Urothelium cell line (cell line): ENCODE data around the gene CCNC.
"Not testable (repeated sequence)": the region's sequence is repeated elsewhere in the genome, so short reads cannot be mapped to it uniquely, and the experiment has no call there.

ENCODE experiments used
- DNase-seq: peaks from one replicate; pipeline ENCODE4 v3.0.0; 2011; ENCODE audit warnings: low spot score, mixed read lengths
- FAIRE-seq: peaks from 2 replicates; lab custom pipeline; 2011; peaks lifted over from hg19 to GRCh38; lab: Jason Lieb, UNC

CCNC gene

DNA sequence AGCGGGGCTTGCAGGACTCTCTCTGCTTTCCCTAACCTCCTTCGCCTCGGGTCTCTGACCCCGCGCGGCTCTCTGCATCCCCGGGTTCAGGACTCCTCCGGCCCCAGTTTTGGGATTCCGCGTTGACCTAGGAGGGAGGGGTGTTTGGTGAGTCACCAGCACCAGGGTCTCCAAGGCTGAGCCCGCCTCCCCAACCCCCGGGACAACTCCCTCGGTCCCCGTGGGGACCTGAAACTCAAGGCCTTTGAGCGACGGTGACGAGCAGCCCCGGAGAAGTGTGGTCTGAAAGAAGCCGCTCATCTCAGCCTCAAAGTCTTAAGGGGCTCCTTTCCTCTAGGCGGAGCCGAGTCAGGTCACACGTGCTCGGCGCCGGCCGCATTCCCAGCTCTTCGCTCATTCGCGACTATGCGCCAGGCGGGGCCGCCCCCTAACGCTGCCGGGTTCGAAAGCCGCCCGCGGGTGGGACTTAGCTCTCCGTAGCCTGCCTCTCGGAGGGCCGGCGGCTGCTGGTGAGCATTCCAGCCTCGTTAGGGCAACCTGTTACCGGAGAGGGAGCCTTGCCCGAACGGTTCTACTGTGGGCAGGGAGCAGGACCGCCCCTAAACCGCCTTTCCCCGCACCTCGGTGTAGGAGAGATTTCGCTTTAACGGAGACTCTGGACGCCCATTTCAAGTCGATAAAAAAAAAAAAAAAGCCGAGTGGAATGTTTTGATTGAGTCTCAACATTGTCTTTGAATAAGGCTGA is 35.1 kb upstream of the CCNC start:
- FAIRE-seq (no peak), DNase-seq (no peak)

DNA sequence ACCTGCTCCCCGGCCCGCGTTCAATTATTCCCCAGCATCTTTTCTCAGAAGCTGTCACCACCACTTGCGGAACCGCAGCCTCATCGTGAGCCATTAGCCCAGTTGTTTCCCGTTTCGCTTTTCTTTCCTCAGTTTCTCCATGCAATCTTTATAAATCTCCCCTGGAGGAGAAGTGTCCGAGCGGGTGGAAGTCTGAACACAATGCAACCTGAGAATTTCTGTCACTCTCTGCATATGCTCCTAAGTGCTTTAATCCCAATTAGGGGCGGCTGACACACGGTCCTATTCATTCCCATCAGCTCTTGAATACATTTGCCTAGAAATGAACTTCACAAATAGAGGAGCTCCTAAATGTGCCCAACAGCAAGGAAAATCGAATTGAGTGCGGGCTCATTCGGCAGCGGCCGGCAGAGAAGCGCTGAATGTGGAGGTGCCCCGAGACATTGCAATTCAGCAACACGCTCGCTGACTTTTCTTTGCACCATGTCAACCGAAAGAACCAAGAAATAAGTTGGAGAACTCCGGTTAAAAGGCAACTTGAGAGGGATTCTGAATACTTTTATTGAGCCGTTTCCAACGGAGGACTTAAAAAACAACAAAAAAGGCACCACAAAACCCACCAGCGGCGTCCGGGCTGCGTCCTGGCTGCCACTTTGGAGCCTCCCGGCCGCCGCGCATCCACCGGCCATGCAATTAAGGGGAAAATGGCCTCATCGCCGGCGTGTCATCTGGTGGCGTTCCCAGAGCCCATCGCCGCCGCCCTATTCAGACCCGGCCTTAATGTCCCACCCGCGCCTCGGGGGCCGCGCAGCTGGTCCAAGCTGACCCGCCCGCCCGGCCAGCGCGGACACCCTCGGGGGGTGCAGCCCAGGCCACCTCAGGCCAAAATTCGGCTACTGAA is 34.3 kb upstream of the CCNC start:
- no peak for FAIRE-seq
- DNase-seq, result no peak

DNA sequence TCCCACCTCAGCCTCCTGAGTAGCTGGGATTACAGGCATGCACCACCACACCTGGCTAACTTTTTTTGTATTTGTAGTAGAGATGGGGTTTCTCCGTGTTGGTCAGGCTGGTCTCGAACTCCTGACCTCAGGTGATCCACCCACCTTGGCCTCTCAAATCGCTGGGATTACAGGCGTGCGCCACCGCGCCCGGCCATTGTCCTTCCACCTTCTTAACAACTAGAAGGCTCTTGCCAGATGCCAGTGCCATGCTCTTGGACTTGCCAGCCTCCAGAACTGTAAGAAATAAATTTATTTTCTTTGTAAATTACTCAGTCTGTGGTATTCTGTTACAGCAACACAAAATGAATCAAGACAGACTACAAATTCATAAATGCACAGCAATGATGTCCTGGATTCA is 26.2 kb upstream of the CCNC start:
- not testable (repeated sequence) for DNase-seq, FAIRE-seq

DNA sequence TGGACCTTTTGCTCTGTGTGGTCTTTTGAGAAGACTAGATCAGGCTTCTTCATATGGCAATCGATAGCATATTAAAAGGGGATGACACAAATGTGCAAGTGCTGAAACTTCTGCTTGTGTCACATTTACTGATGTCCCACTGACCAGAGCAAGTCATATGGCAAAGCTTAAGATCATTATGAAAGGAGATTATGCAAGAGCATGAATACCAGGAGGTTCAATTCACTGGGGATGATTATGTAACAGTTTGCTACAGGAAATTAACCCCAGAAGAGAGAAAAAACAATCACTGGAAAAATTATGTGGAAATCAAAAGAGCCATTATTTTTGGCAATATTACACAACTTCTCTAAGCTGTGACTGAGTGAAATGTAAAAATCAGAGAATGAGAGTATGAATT is 24.4 kb upstream of the CCNC start:
- DNase-seq, result no peak

DNA sequence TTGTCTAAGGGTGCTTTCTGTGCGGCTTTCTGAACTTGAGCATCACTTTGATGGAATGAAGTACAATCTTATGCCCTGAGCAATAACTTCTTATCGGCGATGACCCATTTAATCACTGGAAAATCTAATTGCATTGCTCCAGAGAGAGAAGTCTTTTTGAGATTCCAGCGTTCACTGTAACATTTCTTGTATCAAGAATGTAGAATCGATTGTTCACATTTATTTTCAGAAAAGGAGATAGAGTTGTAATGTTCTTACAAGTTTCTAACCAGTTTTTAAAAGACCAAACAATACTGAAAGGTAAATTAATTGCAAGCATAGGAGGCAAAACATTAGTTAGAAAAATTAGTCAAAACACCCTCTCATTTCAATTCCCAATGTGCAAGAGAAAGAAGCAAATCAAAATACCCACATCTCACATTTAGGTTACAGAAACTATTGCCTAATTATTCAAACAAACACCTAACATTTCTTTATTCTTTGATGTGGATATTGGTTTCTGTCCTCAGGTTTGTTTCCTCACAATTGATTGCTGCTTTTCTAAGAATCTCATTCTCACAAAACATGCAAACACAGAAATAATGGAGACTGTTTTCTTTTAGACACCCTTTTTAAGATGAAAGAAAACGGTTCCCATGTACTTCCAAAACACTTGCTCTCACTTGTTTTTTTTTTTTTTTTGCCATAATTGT is 23.4 kb upstream of the CCNC start:
- DNase-seq, result no peak
- no peak for FAIRE-seq

More for the DNA sequence above, 24.4 kb upstream of the CCNC start:
- FAIRE-seq, result no peak

DNA sequence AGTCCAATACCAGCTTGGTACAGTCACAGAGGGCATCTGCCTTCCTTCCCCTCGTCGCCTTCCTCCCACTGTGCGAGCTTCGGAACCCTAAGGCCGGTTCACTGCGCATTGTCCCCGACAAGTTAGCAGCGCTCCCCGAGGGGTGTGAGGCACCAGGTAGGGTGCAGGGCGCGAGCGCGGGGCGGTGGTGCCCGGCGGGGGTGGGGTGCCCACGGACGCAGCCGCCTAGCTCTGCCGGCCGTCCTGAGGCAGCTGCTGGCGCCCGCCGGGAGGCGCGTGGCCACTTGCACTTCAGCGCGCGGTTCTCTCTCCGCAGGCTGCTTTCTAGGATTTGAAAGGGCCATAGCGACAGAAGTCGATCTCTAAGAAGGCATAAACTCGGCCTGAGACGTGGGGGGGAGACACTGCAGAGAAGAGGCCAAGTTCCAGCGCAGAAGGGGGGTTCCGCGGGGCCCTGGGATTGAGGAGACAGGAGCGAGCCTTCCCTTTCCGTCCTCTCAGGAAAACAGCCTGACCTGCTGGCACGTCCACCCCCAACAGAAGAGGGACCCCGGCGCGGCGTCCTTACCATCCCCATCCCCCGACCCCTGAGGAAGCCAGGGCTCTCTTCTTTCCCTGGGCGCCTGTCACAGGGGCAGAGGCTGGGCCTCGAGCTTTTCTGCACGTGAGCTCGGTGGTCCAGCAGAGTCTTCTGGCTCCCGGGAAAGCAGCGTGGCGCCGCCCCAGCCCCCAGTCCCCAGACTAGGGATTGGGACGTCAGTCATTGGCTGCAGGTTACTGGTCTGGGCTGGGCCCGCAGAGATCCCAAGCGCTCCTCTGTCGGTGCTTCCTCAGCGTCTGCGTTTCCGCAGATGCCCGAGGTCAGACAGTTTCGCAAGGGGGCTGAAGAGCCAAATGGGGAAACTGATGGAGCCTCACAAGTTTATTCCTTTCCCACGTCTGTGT is 22.5 kb upstream of the CCNC start:
- no peak for DNase-seq
- no peak for FAIRE-seq

DNA sequence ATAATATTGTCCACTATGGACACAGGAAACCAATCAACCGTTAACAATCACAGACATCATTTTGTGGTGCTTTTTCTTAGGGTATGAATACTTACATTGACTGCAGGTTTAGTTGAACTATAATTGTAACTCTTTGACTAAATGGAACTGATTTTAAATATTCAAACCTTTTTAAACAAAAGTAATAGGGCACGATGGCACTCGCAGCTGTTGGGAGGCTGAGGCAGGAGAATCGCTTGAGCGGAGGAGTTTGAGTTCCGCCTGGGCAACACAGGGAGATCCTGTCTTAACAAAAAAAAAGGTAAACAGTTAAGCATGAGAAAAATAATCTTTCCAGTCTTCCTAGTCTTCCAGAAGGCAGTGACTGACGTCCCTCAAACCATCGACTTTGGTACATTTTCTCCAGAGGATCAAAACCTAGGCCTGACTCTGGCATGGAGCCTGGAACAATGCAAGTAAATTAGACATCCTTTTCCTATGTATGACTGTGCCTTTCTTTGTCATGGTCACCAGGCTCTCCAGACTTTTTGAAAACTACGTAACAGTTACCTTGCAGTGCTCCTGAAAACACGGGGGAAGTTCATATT is 21.5 kb upstream of the CCNC start:
- FAIRE-seq (no peak), DNase-seq (no peak)

DNA sequence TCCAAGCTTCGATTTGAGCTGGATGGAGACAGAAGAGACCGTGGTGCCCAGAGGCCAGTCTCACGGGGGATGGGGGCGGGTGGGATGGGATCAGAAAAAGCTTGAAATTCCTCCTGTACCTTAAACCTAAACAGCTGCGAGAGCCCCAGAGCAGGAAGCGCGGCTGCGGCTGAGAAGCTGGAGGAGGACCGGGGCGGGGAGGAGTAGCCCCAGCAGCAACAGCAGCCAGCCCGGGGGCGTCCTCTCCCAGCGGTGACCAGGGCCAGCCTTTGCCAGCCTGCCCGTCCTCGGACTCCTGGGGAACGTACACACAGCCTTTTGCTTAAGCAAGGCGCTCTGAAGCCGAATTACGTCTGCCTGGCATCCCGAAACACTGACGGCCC is 20.8 kb upstream of the CCNC start:
- DNase-seq, result no peak
- no peak for FAIRE-seq

DNA sequence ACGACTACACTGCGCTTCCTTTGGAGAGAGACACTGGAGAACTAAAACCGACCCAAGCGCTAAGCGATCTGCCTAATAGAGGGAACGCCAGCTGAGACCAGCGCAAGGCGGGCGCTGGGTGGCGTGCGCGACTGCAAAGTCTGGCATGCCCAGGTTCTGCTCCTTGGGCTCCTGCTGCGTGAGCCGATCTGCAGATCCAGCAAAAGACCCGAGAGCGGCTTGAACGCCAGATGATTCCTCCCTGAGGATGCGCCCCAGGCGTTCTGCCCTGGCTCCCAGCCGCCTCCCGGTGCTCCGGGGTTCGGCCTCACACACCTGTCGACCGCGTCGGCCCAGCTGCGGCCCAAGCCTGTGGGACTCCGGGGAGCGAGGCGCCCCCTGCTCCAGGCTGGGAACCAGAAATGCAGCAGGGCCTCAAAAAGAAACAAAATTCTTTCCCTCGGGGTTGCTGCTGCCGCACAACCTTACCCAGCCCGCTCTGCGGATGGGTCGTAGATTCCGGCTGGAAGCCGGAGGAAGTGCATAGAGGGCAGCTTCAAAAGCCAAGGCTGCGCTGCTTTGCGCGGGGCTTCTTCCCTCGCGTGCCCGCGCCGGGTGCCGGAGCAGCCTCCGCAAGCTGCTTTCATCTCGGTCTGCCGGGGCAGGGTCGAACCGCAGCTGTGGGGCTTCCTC is 20.3 kb upstream of the CCNC start:
- no peak for DNase-seq
- FAIRE-seq, result no peak

DNA sequence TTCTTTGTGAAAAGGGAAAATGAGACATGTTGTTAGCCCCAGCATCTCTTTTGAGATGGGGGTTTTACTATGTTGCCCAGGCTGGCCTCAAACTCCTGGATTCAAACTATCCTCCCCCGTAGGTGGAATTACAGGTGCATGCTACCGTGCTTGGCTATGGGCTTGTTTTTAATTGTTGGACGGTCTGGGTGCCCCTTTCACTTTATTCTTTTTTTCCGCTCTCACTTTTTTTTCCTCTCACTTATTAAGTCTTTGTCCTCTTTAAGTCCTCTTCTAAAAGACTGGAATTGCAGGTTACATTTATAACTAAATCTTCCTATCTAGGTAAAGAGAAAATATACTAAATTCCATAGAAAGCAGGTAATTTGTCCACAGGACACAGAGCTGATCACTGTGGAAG is 19.3 kb upstream of the CCNC start:
- DNase-seq, result no peak
- no peak for FAIRE-seq

DNA sequence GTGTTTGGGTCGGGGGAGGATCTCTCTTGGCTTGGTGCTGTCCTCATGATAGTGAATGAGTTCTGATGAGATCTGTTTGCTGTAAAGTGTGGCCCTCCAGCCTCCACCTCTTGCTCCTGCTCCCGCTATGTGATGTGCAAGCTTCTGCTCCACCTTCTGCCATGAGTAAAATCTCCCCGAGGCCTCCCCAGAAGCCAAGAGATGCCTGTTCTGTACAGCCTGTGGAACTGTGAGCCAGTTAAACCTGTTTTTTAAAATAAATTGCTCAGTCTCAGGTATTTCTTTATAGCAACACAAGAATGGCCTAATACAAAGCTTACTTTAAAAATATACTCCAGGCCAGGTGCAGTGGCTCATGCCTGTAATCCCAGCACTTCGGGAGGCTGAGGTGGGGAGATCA is 11.3 kb upstream of the CCNC start:
- DNase-seq, result no peak
- no peak for FAIRE-seq

DNA sequence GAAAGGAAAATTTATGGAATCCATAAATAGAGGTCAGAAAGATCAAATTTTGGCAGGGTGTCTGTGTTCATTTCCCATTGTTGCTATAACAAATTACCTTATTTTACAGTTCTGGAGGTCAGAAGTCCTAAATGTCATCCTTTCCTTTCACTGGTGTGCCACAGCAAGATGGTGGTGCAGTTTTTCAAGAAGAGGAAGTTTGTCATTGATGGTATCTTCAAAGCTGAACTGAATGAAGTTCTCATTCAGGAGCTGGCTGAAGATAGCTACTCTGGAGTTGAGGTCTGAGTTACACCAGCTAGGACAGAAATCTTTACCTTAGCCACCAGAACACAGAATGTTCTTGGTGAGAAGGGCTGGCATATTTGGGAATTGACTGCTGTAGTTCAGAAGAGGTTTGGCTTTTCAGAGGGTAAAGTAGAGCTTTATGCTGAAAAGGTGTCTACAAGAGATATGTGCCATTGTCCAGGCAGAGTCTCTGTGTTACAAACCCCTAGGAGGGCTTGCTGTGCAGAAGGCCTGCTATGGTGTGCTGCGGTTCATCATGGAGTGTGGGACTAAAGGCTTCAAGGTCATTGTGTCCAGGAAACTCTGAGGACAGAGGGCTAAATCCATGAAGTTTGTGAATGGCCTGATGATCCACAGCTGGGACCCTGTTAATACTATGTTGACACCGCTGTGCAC is 7.2 kb upstream of the CCNC start:
- DNase-seq, result no peak
- no peak for FAIRE-seq

DNA sequence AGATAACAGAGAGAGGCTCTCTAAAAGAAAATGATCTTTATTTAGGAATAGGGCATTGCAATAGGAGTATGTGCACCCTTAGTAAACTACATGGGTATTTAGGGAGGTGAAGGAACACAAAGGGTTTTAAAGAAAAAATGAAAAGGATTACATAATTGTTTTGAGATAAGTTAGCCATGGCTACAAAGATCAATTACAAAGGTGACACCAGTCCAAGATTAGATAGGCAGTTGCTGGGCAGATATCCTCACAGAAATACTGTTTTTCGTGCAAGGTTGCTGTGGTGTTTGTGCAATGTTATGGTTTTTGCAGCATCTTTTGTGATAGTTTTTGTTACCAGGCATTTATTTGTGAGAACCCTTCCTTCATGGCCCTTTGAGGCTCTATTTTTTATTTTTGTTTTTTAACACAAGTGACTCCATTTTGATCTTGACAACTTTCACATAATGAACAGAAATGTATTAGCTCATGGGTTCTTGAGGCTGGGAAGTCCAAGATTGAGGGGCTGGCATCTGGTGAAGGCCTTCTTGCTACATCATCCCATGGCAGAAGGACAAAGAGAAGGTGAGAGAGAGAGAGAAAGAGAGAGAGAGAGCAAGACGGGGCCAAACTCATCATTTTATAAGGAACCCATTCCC is 5.6 kb upstream of the CCNC start:
- no peak for DNase-seq
- FAIRE-seq, result no peak

DNA sequence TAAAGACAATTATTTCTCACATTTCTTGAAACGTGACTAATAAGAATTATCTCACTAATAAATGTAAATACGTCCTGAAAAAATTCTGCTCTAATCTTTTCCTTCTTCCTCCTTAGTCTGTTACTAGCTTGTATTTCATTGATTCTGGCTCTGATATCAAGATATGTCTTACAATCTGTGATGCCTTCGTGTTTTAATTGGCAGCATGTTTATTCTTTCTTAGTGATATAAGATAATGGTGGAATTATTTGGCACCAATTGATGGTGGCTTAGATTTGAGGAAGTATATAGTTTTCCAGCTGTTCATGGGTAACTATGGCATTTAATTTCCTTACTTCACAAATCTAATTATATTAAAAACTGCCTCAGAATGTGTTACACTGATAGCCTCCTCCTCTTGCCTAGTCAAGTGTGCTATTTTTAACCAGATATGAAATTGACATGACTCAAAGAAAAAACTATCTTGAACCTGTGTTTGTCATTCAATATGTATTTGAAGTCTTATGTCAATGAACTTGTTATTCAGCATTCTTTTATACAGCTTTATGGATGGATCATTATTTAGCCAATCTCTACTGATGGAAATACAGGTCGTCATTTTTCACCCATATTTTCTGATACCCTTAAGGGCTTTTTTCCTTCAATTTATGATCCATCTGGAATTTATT is 5.3 kb downstream of the CCNC start:
- FAIRE-seq (no peak), DNase-seq (no peak)

DNA sequence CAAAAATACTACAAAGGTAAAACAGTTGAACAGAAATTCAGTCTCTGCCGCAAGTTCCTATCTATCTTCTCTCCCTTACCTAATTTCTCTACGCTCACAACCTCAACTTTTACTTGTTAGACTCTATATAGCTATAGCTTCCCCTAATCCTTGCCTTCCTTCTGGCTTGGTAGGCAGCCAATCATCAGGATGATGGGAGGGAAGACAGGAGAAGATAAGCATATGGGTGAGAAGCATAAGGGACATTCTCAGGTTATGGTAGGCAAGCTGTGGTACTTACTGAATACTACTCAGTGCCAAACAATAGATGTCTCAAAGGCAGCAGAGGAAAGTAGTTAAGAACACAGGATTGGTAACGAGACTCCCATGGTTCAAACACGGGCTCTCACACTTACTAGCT is 7.8 kb downstream of the CCNC start:
- no peak for DNase-seq
- FAIRE-seq, result no peak

DNA sequence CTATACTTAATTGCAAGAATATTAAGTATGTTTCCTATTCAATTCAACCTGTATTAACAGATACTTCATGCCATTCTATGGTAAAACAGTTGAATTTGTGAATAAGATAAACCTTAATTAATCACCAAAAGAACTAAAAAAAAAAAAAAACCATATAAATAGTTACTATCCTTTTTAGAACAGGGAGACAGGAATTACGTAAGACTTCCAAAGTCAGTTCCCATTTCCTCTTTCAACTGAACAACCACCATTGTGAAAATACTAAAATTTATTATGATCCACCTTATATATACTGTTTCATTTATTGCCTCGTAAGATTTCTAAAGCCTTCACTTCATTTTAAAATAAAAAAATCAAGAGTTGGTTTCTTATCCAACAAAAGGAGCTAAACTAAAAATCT is 9.4 kb downstream of the CCNC start:
- FAIRE-seq, result no peak
- no peak for DNase-seq

DNA sequence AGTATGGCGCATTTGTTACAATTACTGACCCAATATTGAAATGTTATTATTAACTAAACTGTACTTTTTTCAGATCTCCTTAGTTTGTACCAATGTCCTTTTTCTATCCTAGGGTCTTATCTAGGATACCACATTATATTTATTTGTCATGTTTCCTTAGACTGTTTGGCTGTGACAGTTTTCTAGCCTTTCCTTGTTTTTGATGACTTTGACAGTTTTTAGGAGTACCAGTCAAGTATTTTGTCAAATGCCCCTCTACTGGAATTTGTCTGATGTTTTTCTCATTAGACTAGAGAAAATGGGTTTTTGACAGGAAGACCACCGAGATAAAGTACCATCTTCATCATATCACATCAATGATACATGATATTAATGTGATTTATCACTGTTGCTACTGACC is 14.6 kb downstream of the CCNC start:
- FAIRE-seq (no peak), DNase-seq (no peak)
